CD4-positive, alpha-beta T cell treated with Interleukin-1 beta for 1 hour (primary cell): ENCODE data around the gene YTHDC1.
"Not testable (repeated sequence)": the region's sequence is repeated elsewhere in the genome, so short reads cannot be mapped to it uniquely, and the experiment has no call there.

Experiments
- DNase-seq, 2 donors: peaks; one replicate each; pipeline ENCODE4 v3.0.0-alpha.2; 2020 to 2022

The YTHDC1 gene

GRCh38 chr4:68287704-68288392 is 62.0 kb downstream of the YTHDC1 start:
- DNase-seq, result no peak

- no peak for DNase-seq
Measured at GRCh38 chr4:68283714-68284113, 66.2 kb downstream of the YTHDC1 start.

GRCh38 chr4:68283095-68283494 is 66.8 kb downstream of the YTHDC1 start:
- DNase-seq, result no peak

- DNase-seq, result not testable (repeated sequence)
Measured at GRCh38 chr4:68281796-68282740, 67.8 kb downstream of the YTHDC1 start.

DNA sequence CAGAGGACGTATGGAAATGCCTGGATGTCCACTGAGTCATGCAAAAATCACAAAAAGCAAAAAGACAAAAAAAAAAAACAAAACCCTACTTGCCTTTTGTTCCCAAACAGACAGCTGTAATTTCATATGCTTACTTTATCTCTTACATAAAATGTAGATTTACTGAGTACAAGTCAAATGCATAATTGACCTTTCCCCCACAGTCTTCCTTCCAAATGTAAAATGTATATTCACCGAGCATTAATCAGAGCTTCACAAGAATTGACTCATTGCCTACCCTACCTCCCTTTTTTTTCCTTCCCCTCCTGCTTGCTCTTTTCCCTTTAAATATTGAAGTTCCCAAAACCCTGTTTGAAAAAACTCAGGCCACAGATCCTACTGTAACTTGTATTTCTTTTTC is 71.9 kb downstream of the YTHDC1 start:
- no peak for DNase-seq

- no peak for DNase-seq
Measured at GRCh38 chr4:68277627-68278026, 72.3 kb downstream of the YTHDC1 start.

DNA sequence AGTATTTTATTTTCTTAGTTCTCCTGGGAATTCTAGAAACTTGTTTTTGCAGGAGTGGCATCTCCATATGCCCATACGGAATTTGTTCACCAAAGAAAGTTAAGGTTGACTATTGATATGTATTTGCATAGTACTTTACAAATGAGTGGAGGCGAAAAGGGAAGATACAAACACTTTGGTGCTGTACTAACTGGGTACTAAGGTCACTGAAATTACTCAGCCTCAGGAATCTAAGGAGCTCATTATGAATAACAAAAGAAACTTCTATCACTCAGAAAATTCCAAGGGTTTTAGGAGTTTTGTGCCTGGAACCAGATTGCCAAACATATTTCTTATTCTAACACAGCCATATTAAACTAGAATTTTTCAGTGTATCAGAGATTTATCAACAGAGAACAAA is 77.0 kb downstream of the YTHDC1 start:
- DNase-seq, result no peak

- no peak for DNase-seq
Measured at GRCh38 chr4:68272380-68272779, 77.5 kb downstream of the YTHDC1 start.

DNA sequence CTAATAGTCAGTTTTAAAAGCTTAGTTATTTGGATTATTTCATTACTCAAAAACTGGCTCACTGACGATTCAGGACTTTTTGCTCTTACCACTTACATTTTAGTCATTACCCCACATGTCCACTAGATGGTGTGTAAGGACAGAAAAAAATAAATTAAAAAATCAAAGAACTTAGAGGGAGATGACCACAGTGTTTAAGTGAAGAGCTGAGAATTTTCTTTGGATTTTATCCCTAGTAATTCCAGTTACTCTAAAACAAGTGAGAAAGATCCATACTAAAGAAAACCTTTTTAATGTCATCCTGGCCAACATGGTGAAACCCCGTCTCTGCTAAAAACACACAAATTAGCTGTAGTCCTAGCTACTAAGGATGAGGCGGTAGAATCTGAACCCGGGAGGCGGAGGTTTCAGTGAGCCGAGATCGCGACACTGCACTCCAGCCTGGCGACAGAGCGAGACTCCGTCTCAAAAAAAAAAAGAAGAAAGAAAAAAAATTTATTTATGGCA is 78.0 kb downstream of the YTHDC1 start:
- peak in 1 of 2 donors; percentile 56 for DNase-seq

DNA sequence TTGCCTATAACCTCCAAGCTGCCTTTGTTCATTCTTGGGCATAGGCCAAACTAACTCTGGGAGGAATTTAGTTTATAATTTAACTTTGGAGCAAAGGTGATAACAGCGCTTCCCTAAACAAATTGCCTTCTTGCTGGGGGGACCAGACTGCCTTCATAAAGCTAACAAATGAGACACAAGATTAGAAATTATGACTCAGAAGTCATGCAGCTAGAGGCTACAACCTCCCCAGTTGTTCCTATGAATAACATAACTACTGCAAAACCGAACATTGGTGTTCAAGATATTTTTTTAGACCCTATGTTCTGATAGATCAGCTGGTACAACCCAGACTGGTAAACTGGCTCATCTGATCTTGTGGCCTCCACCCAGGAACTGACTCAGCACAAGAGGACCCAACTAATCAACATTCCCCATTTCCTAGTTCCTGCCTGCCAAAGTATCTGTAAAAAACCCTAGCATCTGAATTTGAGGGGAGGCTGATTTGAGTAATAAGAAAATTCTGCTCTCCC is 82.4 kb downstream of the YTHDC1 start:
- DNase-seq, result no peak

- DNase-seq, result no peak
Measured at GRCh38 chr4:68264875-68265565, 84.9 kb downstream of the YTHDC1 start.
